Ascending aorta (tissue), 2 donors: Measurements from ENCODE around the gene INO80C. TPM values are rescaled to one million over a fixed set of nuclear protein-coding genes. Genes with fewer than 3 reads are reported as not detected.

ENCODE experiments used
- DNase-seq, 2 donors: peaks; one replicate each; pipeline ENCODE4 v3.0.0-alpha.2; 2019; ENCODE audit warnings: low spot score in 2 of 2
- H3K27ac ChIP-seq, 2 donors: fragments of 200-600 bp; sonication (generic); one replicate each; pipeline ENCODE4 v1.5.1; 2016 to 2017; ENCODE audit warnings: mild to moderate bottlenecking in 1 of 2
- H3K27me3 ChIP-seq: fragments of 200-600 bp; sonication (generic); one replicate; pipeline ENCODE4 v1.5.1; 2017
- H3K36me3 ChIP-seq, 2 donors: fragments of 200-600 bp; sonication (generic); one replicate each; pipeline ENCODE4 v1.5.1; 2016
- H3K4me1 ChIP-seq, 2 donors: fragments of 200-600 bp; sonication (generic); one replicate each; pipeline ENCODE4 v1.5.1; 2016 to 2017; ENCODE audit warnings: mild to moderate bottlenecking in 1 of 2
- H3K4me3 ChIP-seq, 2 donors: fragments of 200-600 bp; sonication (generic); one replicate each; pipeline ENCODE4 v1.5.1; 2016 to 2017; ENCODE audit warnings: mild to moderate bottlenecking in 1 of 2
- H3K9me3 ChIP-seq, 2 donors: fragments of 200-600 bp; sonication (generic); one replicate each; pipeline ENCODE4 v1.5.1; 2016
- intact Hi-C: fragments of 100-400 bp; cut with DNase I; formaldehyde crosslinking; loops from one replicate; pipeline ENCODE4 v1.15.1; 2023
- total RNA-seq: library from RNA; depleted of rRNA; stranded (reverse); fragments of >200 nt; gene quantifications from one replicate; pipeline ENCODE4 v1.1.0, GENCODE V29; 2016
- TF ChIP-seq, protein P1 (sequence below), 3 experiments: fragments of 200-600 bp in 2 of 3; fragments of 450-650 bp in 1 of 3; sonication (generic) in 2 of 3; IDR thresholded peaks; one replicate each; pipeline ENCODE4 v1.5.1; 2016 to 2019; ENCODE audit warnings: antibody characterized with exemption in 3 of 3, mild to moderate bottlenecking in 1 of 3, moderate library complexity in 1 of 3

The INO80C gene
- total RNA-seq, 1 donor from 2014 or later: 11.2 TPM

DNA sequence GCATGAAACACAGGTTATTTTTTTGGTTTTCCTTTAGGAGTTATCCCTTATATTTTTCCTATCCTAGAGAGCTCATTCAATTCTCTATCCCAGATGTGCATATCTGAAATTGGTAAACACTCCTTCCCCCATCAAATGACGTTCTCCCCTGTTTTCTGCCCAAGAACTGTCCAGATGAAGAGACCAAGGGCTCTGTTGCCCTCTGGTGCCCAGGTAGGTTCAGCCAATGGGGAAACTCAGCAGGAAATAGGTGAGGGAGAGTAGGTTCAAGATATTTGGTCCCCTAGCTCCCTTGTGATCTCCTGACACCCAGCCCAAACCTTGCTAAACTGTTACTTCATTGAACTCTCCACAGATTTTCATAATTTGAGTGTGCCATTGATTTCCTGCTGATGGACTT, 14.1 kb upstream of the INO80C start:
- intact Hi-C loops: no loop called here
- TF ChIP-seq, protein P1, sequence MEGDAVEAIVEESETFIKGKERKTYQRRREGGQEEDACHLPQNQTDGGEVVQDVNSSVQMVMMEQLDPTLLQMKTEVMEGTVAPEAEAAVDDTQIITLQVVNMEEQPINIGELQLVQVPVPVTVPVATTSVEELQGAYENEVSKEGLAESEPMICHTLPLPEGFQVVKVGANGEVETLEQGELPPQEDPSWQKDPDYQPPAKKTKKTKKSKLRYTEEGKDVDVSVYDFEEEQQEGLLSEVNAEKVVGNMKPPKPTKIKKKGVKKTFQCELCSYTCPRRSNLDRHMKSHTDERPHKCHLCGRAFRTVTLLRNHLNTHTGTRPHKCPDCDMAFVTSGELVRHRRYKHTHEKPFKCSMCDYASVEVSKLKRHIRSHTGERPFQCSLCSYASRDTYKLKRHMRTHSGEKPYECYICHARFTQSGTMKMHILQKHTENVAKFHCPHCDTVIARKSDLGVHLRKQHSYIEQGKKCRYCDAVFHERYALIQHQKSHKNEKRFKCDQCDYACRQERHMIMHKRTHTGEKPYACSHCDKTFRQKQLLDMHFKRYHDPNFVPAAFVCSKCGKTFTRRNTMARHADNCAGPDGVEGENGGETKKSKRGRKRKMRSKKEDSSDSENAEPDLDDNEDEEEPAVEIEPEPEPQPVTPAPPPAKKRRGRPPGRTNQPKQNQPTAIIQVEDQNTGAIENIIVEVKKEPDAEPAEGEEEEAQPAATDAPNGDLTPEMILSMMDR (IDR thresholded peaks at IDR 0.05): no peak
- Histone ChIP-seq H3K9me3 (no peaks in the 10 kb centered on the region), H3K36me3 (no peaks in the 10 kb centered on the region), H3K4me1 (peaks cover 0 to 5% of the 10 kb centered on the region in 2 donors), H3K27me3 (no peaks in the 10 kb centered on the region), H3K4me3 (no peak overlapping the region), H3K27ac (no peak overlapping the region)
- no peak for DNase-seq

- intact Hi-C loops: no loop called here
- no peak for DNase-seq
- no peak overlapping the region for H3K27ac ChIP-seq
- H3K4me3 ChIP-seq: no peak overlapping the region
- H3K9me3 ChIP-seq: no peaks in the 10 kb centered on the region
- H3K4me1 ChIP-seq: peaks cover 0 to 5% of the 10 kb centered on the region in 2 donors
- no peaks in the 10 kb centered on the region for H3K27me3 ChIP-seq
- H3K36me3 ChIP-seq: no peaks in the 10 kb centered on the region
- TF ChIP-seq, protein P1 (IDR thresholded peaks at IDR 0.05): no peak
These were observed 13.7 kb upstream of the INO80C start for GRCh38 chr18:35511428-35511827.

- Histone ChIP-seq H3K9me3 (no peaks in the 10 kb centered on the region), H3K27ac (no peak overlapping the region), H3K27me3 (no peaks in the 10 kb centered on the region), H3K4me3 (no peak overlapping the region), H3K4me1 (peaks cover 0 to 5% of the 10 kb centered on the region in 2 donors), H3K36me3 (no peaks in the 10 kb centered on the region)
- intact Hi-C loops: no loop called here
- peak in 1 of 2 donors; percentile 30 for DNase-seq
- TF ChIP-seq, protein P1 (IDR thresholded peaks at IDR 0.05): no peak
These were observed 12.4 kb upstream of the INO80C start for GRCh38 chr18:35510076-35510651.

- Histone ChIP-seq H3K9me3 (no peaks in the 10 kb centered on the region), H3K27me3 (no peaks in the 10 kb centered on the region), H3K36me3 (no peaks in the 10 kb centered on the region), H3K4me1 (peaks cover 0 to 4% of the 10 kb centered on the region in 2 donors), H3K27ac (no peak overlapping the region), H3K4me3 (no peak overlapping the region)
- no peak for DNase-seq
- TF ChIP-seq, protein P1 (IDR thresholded peaks at IDR 0.05): no peak
- intact Hi-C loops: no loop called here
These were observed 11.1 kb upstream of the INO80C start for GRCh38 chr18:35508746-35509338.

DNA sequence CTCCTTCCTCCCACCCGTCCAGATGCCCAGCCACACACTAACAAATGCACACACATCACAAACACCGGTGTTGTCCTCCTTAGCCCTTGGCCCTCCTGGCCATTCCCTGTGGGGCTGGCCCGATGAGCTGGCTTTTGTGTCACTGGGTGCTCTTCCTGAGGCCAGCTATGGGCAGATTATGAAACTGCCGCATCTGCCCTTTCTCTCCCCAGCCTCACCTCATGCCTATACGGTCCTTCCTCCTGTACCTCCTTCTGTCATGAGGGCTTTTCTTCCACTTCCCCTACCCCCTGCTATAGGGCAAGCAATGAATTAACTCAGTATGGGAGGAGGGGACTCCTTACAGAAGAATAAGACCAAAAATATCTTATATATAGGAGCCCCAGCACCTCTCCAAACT, 10.3 kb upstream of the INO80C start:
- intact Hi-C loops: no loop called here
- peaks cover 0 to under 1% of the 10 kb centered on the region in 2 donors for H3K4me1 ChIP-seq
- no peaks in the 10 kb centered on the region for H3K9me3 ChIP-seq
- H3K4me3 ChIP-seq: no peak overlapping the region
- TF ChIP-seq, protein P1 (IDR thresholded peaks at IDR 0.05): no peak
- DNase-seq: no peak
- no peaks in the 10 kb centered on the region for H3K27me3 ChIP-seq
- no peak overlapping the region for H3K27ac ChIP-seq
- H3K36me3 ChIP-seq: no peaks in the 10 kb centered on the region
